HEK293 (cell line): Measurements from ENCODE around the gene PVRIG.
A peak's percentile ranks its signal among the peaks of the same experiment; 100 is the strongest.

Source experiments
- FEZF1 ChIP-seq: fragments of 450-650 bp; formaldehyde crosslinking; IDR thresholded peaks from 2 replicates; pipeline ENCODE4 v1.5.1; 2016; ENCODE audit warnings: missing biosample characterization, missing genetic modification characterization
- GLIS2 ChIP-seq: fragments of 450-650 bp; formaldehyde crosslinking; IDR thresholded peaks from 2 replicates; pipeline ENCODE4 v1.5.1; 2016; ENCODE audit warnings: missing biosample characterization, missing genetic modification characterization
- HOXA7 ChIP-seq: sonication (generic); formaldehyde crosslinking; IDR thresholded peaks from 2 replicates; pipeline ENCODE4 v1.8.1; 2022; ENCODE audit warnings: missing genetic modification reagents, borderline replicate concordance
- KLF1 ChIP-seq: fragments of 450-650 bp; formaldehyde crosslinking; IDR thresholded peaks from 2 replicates; pipeline ENCODE4 v1.5.1; 2016; ENCODE audit warnings: missing biosample characterization, missing genetic modification characterization
- KLF10 ChIP-seq: fragments of 450-650 bp; IDR thresholded peaks from 2 replicates; pipeline ENCODE4 v1.5.1; 2018; ENCODE audit warnings: missing biosample characterization, mild to moderate bottlenecking, missing genetic modification characterization
- MYNN ChIP-seq: fragments of 450-650 bp; formaldehyde crosslinking; IDR thresholded peaks from 2 replicates; pipeline ENCODE4 v1.5.1; 2016; ENCODE audit warnings: missing biosample characterization, missing genetic modification characterization, borderline replicate concordance
- SP2 ChIP-seq: fragments of 450-650 bp; formaldehyde crosslinking; IDR thresholded peaks from 2 replicates; pipeline ENCODE4 v1.5.1; 2016; ENCODE audit warnings: missing biosample characterization, missing genetic modification characterization
- ZBTB1 ChIP-seq: fragments of 450-650 bp; formaldehyde crosslinking; IDR thresholded peaks from 2 replicates; pipeline ENCODE4 v1.5.1; 2016; ENCODE audit warnings: missing biosample characterization, missing genetic modification characterization
- ZBTB17 ChIP-seq: fragments of 450-650 bp; formaldehyde crosslinking; IDR thresholded peaks from 2 replicates; pipeline ENCODE4 v1.5.1; 2016; ENCODE audit warnings: missing biosample characterization, missing genetic modification characterization
- ZBTB21 ChIP-seq: fragments of 450-650 bp; formaldehyde crosslinking; IDR thresholded peaks from 2 replicates; pipeline ENCODE4 v1.5.1; 2017; ENCODE audit warnings: missing biosample characterization, missing genetic modification characterization
- ZNF138 ChIP-seq: fragments of 450-650 bp; formaldehyde crosslinking; IDR thresholded peaks from 2 replicates; pipeline ENCODE4 v1.5.1; 2016; ENCODE audit warnings: missing biosample characterization, missing genetic modification characterization, borderline replicate concordance
- ZNF155 ChIP-seq: fragments of 450-650 bp; formaldehyde crosslinking; IDR thresholded peaks from 2 replicates; pipeline ENCODE4 v1.5.1; 2016; ENCODE audit warnings: missing biosample characterization, missing genetic modification characterization
- ZNF16 ChIP-seq: fragments of 450-650 bp; formaldehyde crosslinking; IDR thresholded peaks from 2 replicates; pipeline ENCODE4 v1.5.1; 2016; ENCODE audit warnings: low read depth, missing biosample characterization, missing genetic modification characterization
- ZNF221 ChIP-seq: fragments of 450-650 bp; formaldehyde crosslinking; IDR thresholded peaks from 2 replicates; pipeline ENCODE4 v1.5.1; 2017; ENCODE audit warnings: missing biosample characterization, missing genetic modification characterization, borderline replicate concordance
- ZNF335 ChIP-seq: fragments of 450-650 bp; formaldehyde crosslinking; conservative IDR thresholded peaks from 2 replicates; pipeline ENCODE4 v1.5.1; 2016; ENCODE audit warnings: missing biosample characterization, missing genetic modification characterization
- ZNF341 ChIP-seq: fragments of 450-650 bp; formaldehyde crosslinking; IDR thresholded peaks from 2 replicates; pipeline ENCODE4; 2016; ENCODE audit warnings: low read depth, missing biosample characterization, missing genetic modification characterization
- ZNF366 ChIP-seq: fragments of 450-650 bp; formaldehyde crosslinking; conservative IDR thresholded peaks from 2 replicates; pipeline ENCODE4 v1.5.1; 2016; ENCODE audit warnings: missing biosample characterization, missing genetic modification characterization
- ZNF404 ChIP-seq: fragments of 450-650 bp; formaldehyde crosslinking; IDR thresholded peaks from 2 replicates; pipeline ENCODE4 v1.5.1; 2017; ENCODE audit warnings: missing biosample characterization, missing genetic modification characterization
- ZNF561 ChIP-seq: fragments of 450-650 bp; IDR thresholded peaks from 2 replicates; pipeline ENCODE4 v1.5.1; 2018; ENCODE audit warnings: missing biosample characterization, missing genetic modification characterization, borderline replicate concordance
- ZNF600 ChIP-seq: fragments of 450-650 bp; formaldehyde crosslinking; IDR thresholded peaks from 2 replicates; pipeline ENCODE4 v1.5.1; 2016; ENCODE audit warnings: missing biosample characterization, missing genetic modification characterization
- ZNF626 ChIP-seq: fragments of 450-650 bp; sonication (Bioruptor Pico); formaldehyde crosslinking; IDR thresholded peaks from 2 replicates; pipeline ENCODE4 v1.5.1; 2018; ENCODE audit warnings: missing biosample characterization, missing genetic modification characterization, inconsistent platforms
- ZNF768 ChIP-seq: fragments of 450-650 bp; formaldehyde crosslinking; IDR thresholded peaks from 2 replicates; pipeline ENCODE4 v1.5.1; 2018; ENCODE audit warnings: missing biosample characterization, mild to moderate bottlenecking, missing genetic modification characterization
- ZNF777 ChIP-seq: fragments of 450-650 bp; formaldehyde crosslinking; IDR thresholded peaks from 2 replicates; pipeline ENCODE4 v1.5.1; 2017; ENCODE audit warnings: missing biosample characterization, missing genetic modification characterization, borderline replicate concordance
- TF ChIP-seq, protein P1 (sequence below): fragments of 450-650 bp; formaldehyde crosslinking; IDR thresholded peaks from 2 replicates; pipeline ENCODE4 v1.5.1; 2016; ENCODE audit warnings: missing biosample characterization, missing genetic modification characterization
- TF ChIP-seq, protein P2 (sequence below): fragments of 450-650 bp; formaldehyde crosslinking; IDR thresholded peaks from 2 replicates; pipeline ENCODE4 v1.5.1; 2016; ENCODE audit warnings: missing biosample characterization, missing genetic modification characterization
- TF ChIP-seq, protein P3 (sequence below): fragments of 450-650 bp; formaldehyde crosslinking; IDR thresholded peaks from 2 replicates; pipeline ENCODE4 v1.5.1; 2016; ENCODE audit warnings: missing biosample characterization, missing genetic modification characterization
- TF ChIP-seq, protein P4 (sequence below): fragments of 450-650 bp; formaldehyde crosslinking; IDR thresholded peaks from 2 replicates; pipeline ENCODE4 v1.5.1; 2016; ENCODE audit warnings: missing biosample characterization, missing genetic modification characterization
- TF ChIP-seq, protein P5 (sequence below): fragments of 450-650 bp; formaldehyde crosslinking; optimal IDR thresholded peaks from 2 replicates; pipeline ENCODE3; 2016; ENCODE audit warnings: missing biosample characterization, mild to moderate bottlenecking, missing genetic modification characterization

PVRIG gene

DNA sequence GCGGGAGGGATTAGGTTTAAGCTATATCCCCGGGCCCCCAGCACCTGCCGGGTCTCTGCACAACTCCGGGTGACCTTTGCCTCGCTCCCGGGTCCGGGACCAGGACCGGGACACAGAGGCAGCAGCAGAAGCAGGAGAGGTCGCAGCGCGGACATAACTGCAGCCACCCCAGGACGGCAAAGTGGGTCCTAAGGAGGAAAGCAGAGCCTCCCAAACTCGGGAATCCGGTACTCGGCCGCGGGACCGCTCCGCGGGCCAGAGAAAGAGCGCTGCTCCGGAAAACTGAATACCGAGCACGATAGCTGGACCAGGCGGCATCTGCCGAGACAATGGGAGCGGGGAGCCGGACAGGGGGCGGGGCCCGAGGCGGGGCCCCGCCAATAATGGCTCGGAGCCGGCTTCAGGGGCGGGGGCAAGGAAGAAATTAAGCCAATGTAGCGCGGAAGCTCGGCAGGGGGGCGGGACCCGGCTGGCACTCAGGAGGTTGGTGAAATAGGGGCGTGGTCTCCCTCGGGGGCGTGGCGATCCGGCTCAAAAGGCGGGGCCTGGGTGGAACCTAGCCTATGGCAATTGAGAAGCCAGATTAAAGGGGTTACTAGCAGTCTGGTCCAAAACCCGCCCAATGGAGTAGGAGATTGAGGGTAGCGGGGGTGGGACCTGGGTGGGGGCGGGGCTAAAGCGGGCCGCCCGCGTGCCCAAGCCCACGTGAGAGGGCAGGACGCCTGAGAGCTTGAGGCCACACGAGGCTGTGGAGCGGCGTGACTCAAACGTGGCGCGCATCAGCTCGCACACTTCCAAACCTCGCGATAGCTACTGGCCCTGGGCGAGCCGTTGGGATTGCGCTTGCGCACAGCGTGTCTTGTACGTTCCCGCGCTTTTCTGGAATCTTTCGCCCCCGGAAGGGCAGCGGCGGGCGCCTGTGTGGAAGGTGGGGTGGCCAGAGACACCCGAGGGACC lies 42.4 kb upstream of the PVRIG start, which contains the start of the genes GPC2 and STAG3 (continued):
- TF ChIP-seq ZNF404 (tag by site-specific recombination) (no peak), HOXA7 (CRISPR knock-in tag) (no peak), ZNF366 (tag by site-specific recombination) (no peak), ZBTB21 (tag by site-specific recombination) (no peak), ZNF777 (no peak), ZBTB17 (tag by site-specific recombination) (peak; percentile 96), MYNN (tag by site-specific recombination) (no peak), KLF1 (tag by site-specific recombination) (no peak), ZNF561 (no peak), ZNF335 (tag by site-specific recombination) (peak; percentile 44; the same call in 1 of the 2 replicates), SP2 (tag by site-specific recombination) (peak; percentile 93), ZNF768 (tag by site-specific recombination) (no peak), ZNF341 (tag by site-specific recombination) (no peak), KLF10 (tag by site-specific recombination) (no peak), ZNF155 (no peak), ZNF626 (tag by site-specific recombination) (no peak), GLIS2 (tag by site-specific recombination) (peak; percentile 27; the same call in 1 of the 2 replicates), ZNF600 (tag by site-specific recombination) (peak; percentile 25; the same call in 1 of the 2 replicates), FEZF1 (tag by site-specific recombination) (no peak), ZNF138 (no peak), ZBTB1 (tag by site-specific recombination) (no peak), ZNF16 (tag by site-specific recombination) (no peak), ZNF221 (no peak)
- TF ChIP-seq, protein P1, sequence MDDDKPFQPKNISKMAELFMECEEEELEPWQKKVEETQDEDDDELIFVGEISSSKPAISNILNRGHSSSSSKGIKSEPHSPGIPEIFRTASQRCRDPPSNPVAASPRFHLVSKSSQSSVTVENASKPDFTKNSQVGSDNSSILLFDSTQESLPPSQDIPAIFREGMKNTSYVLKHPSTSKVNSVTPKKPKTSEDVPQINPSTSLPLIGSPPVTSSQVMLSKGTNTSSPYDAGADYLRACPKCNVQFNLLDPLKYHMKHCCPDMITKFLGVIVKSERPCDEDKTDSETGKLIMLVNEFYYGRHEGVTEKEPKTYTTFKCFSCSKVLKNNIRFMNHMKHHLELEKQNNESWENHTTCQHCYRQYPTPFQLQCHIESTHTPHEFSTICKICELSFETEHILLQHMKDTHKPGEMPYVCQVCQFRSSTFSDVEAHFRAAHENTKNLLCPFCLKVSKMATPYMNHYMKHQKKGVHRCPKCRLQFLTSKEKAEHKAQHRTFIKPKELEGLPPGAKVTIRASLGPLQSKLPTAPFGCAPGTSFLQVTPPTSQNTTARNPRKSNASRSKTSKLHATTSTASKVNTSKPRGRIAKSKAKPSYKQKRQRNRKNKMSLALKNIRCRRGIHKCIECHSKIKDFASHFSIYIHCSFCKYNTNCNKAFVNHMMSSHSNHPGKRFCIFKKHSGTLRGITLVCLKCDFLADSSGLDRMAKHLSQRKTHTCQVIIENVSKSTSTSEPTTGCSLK (tag by site-specific recombination), result no peak
- TF ChIP-seq, protein P2, sequence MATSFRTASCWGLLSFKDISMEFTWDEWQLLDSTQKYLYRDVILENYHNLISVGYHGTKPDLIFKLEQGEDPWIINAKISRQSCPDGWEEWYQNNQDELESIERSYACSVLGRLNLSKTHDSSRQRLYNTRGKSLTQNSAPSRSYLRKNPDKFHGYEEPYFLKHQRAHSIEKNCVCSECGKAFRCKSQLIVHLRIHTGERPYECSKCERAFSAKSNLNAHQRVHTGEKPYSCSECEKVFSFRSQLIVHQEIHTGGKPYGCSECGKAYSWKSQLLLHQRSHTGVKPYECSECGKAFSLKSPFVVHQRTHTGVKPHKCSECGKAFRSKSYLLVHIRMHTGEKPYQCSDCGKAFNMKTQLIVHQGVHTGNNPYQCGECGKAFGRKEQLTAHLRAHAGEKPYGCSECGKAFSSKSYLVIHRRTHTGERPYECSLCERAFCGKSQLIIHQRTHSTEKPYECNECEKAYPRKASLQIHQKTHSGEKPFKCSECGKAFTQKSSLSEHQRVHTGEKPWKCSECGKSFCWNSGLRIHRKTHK (tag by site-specific recombination), result no peak
- TF ChIP-seq, protein P3, sequence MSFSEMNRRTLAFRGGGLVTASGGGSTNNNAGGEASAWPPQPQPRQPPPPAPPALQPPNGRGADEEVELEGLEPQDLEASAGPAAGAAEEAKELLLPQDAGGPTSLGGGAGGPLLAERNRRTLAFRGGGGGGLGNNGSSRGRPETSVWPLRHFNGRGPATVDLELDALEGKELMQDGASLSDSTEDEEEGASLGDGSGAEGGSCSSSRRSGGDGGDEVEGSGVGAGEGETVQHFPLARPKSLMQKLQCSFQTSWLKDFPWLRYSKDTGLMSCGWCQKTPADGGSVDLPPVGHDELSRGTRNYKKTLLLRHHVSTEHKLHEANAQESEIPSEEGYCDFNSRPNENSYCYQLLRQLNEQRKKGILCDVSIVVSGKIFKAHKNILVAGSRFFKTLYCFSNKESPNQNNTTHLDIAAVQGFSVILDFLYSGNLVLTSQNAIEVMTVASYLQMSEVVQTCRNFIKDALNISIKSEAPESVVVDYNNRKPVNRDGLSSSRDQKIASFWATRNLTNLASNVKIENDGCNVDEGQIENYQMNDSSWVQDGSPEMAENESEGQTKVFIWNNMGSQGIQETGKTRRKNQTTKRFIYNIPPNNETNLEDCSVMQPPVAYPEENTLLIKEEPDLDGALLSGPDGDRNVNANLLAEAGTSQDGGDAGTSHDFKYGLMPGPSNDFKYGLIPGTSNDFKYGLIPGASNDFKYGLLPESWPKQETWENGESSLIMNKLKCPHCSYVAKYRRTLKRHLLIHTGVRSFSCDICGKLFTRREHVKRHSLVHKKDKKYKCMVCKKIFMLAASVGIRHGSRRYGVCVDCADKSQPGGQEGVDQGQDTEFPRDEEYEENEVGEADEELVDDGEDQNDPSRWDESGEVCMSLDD (tag by site-specific recombination), result no peak
- TF ChIP-seq, protein P4, sequence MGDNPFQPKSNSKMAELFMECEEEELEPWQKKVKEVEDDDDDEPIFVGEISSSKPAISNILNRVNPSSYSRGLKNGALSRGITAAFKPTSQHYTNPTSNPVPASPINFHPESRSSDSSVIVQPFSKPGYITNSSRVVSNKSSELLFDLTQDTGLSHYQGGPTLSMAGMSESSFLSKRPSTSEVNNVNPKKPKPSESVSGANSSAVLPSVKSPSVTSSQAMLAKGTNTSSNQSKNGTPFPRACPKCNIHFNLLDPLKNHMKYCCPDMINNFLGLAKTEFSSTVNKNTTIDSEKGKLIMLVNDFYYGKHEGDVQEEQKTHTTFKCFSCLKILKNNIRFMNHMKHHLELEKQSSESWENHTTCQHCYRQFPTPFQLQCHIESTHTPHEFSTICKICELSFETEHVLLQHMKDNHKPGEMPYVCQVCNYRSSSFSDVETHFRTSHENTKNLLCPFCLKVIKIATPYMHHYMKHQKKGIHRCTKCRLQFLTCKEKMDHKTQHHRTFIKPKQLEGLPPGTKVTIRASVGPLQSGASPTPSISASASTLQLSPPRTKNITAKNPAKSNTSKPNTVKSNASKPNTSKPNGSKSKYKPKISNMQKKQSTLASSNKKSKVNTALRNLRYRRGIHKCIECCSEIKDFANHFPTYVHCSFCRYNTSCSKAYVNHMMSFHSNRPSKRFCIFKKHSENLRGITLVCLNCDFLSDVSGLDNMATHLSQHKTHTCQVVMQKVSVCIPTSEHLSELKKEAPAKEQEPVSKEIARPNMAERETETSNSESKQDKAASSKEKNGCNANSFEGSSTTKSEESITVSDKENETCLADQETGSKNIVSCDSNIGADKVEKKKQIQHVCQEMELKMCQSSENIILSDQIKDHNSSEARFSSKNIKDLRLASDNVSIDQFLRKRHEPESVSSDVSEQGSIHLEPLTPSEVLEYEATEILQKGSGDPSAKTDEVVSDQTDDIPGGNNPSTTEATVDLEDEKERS, result no peak
- TF ChIP-seq, protein P5, sequence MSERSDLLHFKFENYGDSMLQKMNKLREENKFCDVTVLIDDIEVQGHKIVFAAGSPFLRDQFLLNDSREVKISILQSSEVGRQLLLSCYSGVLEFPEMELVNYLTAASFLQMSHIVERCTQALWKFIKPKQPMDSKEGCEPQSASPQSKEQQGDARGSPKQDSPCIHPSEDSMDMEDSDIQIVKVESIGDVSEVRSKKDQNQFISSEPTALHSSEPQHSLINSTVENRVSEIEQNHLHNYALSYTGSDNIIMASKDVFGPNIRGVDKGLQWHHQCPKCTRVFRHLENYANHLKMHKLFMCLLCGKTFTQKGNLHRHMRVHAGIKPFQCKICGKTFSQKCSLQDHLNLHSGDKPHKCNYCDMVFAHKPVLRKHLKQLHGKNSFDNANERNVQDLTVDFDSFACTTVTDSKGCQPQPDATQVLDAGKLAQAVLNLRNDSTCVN (tag by site-specific recombination), result peak; percentile 37
